Measurements from ENCODE around the gene SLC8A1.

SLC8A1 gene

DNA sequence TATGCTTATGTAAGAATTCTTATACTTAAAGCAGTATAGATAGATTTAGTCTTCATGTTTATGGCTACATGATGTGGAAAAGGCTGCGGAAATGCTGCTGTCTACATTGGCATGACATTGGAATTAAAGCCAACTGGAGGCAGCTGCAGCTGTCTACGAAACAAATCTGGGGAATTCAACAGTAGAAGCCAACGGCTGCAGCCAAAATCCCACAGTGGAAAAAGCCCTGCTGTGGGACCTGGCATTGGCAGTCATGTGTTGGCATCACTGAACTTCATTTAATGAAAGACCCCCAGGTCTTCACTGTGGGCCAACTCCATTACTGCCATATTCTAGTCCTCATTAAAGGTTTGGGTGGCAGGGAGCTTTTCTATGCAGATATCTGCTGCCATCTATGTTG lies 223.6 kb downstream of the SLC8A1 start:
- DNase-seq: no peak

GRCh38 chr2:40227210-40227609 lies 224.7 kb downstream of the SLC8A1 start:
- DNase-seq: no peak

GRCh38 chr2:40226637-40227036 lies 225.3 kb downstream of the SLC8A1 start:
- no peak for DNase-seq

DNA sequence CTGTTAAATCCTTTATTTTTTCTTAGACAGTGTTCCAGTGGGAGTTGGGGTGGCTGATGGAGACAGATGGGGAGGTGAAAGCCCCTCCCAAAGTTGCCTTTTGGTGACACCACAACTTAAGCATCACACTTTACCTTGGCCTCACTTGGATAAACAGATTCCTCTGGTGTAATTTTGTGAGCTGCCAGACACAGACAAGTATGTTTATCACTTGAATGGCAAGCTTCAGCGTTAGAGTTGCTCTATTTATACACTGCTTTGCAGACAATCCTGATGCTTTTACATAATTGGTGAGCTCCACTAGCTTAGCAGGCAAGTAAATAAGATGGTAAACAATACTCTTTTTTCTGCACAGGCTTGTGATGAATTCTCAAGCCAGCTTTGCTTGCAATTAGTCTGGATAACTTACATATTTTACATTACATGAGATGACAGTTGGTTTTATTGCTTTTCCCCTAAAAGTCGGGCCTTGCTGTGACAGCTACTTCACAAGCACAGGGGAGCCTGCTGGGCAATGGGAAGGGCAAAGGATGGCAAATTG lies 226.2 kb downstream of the SLC8A1 start:
- no peak for DNase-seq

DNA sequence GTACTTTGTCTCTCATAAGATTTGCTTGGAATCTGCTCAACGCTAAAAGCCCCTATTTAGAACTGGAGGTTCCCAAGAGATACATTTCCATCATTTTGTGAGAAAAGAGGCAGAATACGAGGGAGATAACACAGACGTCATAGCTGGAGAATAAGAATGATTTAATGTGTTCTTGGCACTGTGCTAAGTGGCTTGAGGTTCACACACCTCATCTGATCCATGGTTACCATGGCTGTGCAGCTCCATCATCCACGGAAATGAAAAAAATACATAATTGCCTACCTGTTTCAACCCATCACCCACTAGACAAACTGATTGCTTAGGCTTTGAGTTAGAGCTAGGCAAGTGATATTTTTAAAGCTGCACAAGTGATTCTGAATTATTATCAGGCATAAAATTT lies 227.6 kb downstream of the SLC8A1 start:
- DNase-seq: no peak

GRCh38 chr2:40220177-40220925 lies 231.5 kb downstream of the SLC8A1 start:
- DNase-seq: no peak

DNA sequence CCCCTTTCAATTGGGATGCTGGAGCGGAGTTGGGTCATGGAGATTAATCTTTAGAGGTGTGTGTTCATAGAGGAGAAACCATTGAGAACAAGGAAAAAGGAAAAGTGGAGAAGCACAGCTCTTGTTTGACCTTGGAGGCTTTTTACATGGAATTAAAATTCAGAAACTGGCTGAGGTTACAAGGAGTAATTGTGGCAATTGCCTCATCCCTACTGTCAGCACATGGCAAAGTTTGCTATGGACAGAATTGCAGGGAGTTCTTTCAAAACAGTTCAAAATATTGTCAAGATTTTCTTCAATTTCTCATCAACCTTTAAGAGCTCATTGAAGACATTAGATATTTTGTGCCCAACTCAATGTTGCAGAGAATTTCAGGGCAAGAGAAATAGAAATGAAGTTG lies 232.7 kb downstream of the SLC8A1 start:
- DNase-seq: no peak

DNA sequence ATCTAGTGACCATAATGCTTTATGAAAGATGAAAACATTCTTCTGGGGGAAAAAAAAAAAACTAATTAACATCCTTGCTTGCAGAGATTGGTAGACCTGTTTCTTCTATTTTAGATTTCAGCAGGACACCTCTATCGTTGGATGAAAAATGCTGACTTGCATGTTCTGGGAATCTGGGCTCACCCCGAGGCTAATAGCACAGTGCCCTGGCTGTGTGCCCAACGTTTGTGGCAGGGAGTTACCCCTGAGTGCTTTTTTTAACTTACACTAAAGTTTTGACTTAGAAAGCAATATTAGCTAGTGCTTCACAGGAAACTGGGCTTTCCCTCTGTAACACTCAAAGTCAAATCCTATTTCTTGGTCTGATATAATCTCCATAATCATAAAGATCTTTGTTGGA lies 233.2 kb downstream of the SLC8A1 start:
- DNase-seq: no peak

DNA sequence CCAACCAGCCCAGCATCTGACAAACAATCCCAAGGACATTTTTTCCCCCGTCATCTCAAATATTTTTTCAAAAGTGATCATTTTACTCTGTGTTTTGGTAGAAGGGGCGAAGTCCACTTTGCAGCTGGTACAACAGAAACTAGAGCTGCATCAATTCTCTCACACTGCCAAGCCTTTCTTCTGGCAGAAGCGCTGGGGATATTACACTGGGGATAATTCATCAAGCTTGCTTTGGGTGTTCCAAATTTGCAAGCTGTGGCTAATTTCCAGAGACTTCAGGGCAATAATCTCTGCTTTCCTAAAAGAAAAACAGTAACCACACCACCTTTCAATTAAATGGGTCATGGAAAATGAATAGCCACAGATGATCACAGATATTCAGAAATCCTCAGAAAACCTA lies 238.3 kb downstream of the SLC8A1 start:
- no peak for DNase-seq

DNA sequence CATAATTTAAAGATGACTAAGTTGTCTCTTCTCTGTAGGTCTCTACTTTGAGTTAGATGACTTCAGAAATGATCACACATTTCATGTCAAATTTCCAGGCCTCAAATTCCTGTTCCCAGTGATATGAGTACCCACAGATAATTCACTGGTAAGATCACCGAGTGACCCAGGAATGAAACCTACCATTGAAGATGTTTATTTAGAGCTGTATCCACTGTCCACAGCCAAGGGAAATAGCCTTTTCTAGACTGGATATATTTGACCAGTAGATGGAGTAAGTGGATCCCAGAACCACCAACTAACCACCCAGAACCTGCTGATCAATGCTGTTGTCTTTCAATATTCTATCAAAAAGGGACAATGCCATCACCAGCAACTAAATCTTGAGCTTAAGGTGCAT lies 238.8 kb downstream of the SLC8A1 start:
- DNase-seq: no peak

GRCh38 chr2:40210968-40211353 lies 240.9 kb downstream of the SLC8A1 start:
- no peak for DNase-seq

- DNase-seq: no peak
Measured at GRCh38 chr2:40210344-40210967, 241.4 kb downstream of the SLC8A1 start.

- no peak for DNase-seq
Measured at GRCh38 chr2:40209761-40210160, 242.1 kb downstream of the SLC8A1 start.

- DNase-seq: no peak
Measured at GRCh38 chr2:40208463-40208862, 243.4 kb downstream of the SLC8A1 start.

DNA sequence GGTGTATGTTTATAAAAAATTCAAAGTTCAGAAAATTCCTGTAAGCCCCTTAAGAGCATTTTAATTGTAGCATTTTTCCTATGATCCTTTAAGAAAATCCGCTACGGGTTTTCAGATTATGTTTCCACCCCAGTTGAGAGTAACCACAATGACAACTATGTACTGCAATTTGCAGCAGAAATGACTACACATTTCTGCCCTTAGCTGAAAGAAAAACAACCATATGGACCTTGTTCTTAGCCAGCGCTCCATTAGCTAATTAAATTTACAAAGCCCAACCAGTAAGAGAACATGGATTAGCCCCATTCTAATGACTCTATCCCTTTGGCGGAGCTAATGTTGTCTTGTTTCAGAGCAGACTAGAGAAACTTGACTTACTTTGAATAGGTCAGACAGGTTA lies 247.6 kb downstream of the SLC8A1 start:
- no peak for DNase-seq

DNA sequence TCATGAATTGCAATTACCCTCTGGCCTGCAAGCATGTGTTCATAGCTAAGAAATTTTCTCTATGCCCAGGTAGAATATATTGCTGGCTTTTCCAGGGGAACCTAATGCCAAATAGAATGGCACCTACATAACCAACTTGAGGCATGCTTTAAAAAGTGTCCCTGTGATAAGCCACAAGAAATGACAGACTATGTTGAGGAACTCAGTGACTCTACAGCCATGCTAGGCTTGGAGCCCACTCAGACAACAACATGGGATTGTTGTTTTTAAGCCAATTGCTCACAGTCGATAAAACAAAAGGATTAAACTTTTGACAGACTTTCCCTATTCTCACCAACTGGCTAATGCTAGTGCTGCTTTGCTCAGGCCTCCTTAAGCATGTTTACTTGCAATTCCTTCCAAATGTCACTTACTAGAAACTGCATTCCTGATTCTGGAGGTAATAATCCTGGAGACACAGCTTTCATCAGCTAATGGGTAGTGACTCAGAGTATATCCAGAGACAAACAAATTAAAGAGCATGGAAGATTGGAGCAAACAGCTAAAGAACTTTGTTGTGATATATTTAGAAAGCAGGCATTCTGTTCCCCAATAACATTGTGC lies 249.0 kb downstream of the SLC8A1 start:
- DNase-seq: no peak

- DNase-seq: no peak
Measured at GRCh38 chr2:40201425-40201824, 250.5 kb downstream of the SLC8A1 start.

GRCh38 chr2:40200366-40200915 lies 251.4 kb downstream of the SLC8A1 start:
- DNase-seq: no peak

DNA sequence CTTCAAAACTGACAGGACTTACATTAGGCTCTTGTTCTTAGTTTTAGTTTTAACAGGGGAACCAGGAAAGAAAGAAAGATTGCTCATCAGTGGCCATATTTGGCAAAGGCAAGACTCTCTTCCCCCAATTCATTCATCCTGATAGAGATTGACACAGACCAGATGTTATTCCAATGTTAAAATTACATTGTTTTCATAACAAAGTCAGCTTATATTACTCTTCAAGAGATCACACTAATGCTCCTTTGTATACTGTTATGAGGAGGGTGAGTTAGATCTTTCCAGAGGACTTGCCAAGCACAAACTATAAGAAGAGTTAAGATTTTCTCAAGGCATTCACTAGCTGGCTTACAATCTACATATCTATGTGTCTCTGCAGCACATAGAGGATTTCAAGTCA lies 252.1 kb downstream of the SLC8A1 start:
- DNase-seq: no peak

DNA sequence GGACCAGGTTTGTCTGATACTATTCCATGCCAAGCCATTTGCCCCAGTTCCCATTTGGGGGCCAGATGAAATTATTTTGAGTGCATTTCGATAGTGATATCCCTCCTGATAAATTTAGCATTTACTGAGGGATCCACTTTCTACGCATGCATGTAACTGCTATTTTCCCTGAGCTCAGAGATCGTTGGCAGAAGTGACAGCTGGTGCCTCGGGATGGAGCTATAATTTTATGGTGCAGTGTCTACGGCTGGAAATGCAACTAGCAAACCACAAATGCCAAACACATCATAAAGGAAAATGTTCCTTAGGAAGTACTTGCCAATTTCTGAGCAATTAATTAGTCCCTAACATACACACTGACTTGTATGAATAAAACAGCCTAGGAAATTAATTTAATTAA lies 254.8 kb downstream of the SLC8A1 start:
- DNase-seq: no peak

GRCh38 chr2:40193670-40194026 lies 258.2 kb downstream of the SLC8A1 start:
- no peak for DNase-seq

- DNase-seq: no peak
Measured at GRCh38 chr2:40192864-40193669, 258.8 kb downstream of the SLC8A1 start.

- DNase-seq: no peak
Measured at GRCh38 chr2:40190457-40190856, 261.4 kb downstream of the SLC8A1 start.
